ENCODE measurements around the gene SETD2. TPM values are rescaled to one million over a fixed set of nuclear protein-coding genes. Genes with fewer than 3 reads are reported as not detected.

The SETD2 gene
- total and polyA plus RNA-seq, 2 donors (not counting 1 experiment from before 2014, with no cell fraction given), result 22.5 to 35.3 TPM

GRCh38 chr3:46989146-46989810 lies 174.6 kb downstream of the SETD2 start:
- TF ChIP-seq EZH2 (IDR thresholded peaks at IDR 0.05; ENCODE audit: low read length, missing control alignments) (no peak), CTCF (conservative IDR thresholded peaks at IDR 0.05 in 1 of 2, IDR thresholded peaks at IDR 0.05 in 1 of 2; ENCODE audit: low read depth in 1 of 2, low read length in 2 of 2) (no peak)
- Histone ChIP-seq H4K20me1 (ENCODE audit: control insufficient read depth, extremely low read depth, insufficient read depth, low read length) (no peaks in the 10 kb centered on the region), H3K79me2 (ENCODE audit: control insufficient read depth, insufficient read depth, low read length) (no peaks in the 10 kb centered on the region), H3K36me3 (ENCODE audit: control insufficient read depth, insufficient read depth, low read length) (no peaks in the 10 kb centered on the region), H3K4me2 (ENCODE audit: extremely low read depth, insufficient read depth, low read length) (no peak overlapping the region), H3K9ac (ENCODE audit: insufficient read depth, low read length) (no peak overlapping the region), H3K9me3 (ENCODE audit: control insufficient read depth, insufficient read depth, low read depth, low read length) (no peaks in the 10 kb centered on the region), H2AFZ (ENCODE audit: low read length) (no peak overlapping the region), H3K27me3 (ENCODE audit: control insufficient read depth, insufficient read depth, low read length) (no peaks in the 10 kb centered on the region), H3K4me1 (ENCODE audit: control insufficient read depth, extremely low read depth, insufficient read depth, low read length) (no peaks in the 10 kb centered on the region), H3K4me3 (replicated peaks in 1 of 4; ENCODE audit: control extremely low read depth in 1 of 4, insufficient read depth in 1 of 4, low read depth in 3 of 4, low read length in 4 of 4) (no peak overlapping the region), H3K27ac (ENCODE audit: insufficient read depth, low read length) (no peak overlapping the region)
- no peak for DNase-seq (ENCODE audit: low read depth in 2 of 2)

- Histone ChIP-seq H3K27me3 (ENCODE audit: control insufficient read depth, insufficient read depth, low read length) (no peaks in the 10 kb centered on the region), H3K4me1 (ENCODE audit: control insufficient read depth, extremely low read depth, insufficient read depth, low read length) (no peaks in the 10 kb centered on the region), H3K4me3 (replicated peaks in 1 of 4; ENCODE audit: control extremely low read depth in 1 of 4, insufficient read depth in 1 of 4, low read depth in 3 of 4, low read length in 4 of 4) (no peak overlapping the region), H3K36me3 (ENCODE audit: control insufficient read depth, insufficient read depth, low read length) (no peaks in the 10 kb centered on the region), H2AFZ (ENCODE audit: low read length) (no peak overlapping the region), H4K20me1 (ENCODE audit: control insufficient read depth, extremely low read depth, insufficient read depth, low read length) (no peaks in the 10 kb centered on the region), H3K9ac (ENCODE audit: insufficient read depth, low read length) (no peak overlapping the region), H3K9me3 (ENCODE audit: control insufficient read depth, insufficient read depth, low read depth, low read length) (no peaks in the 10 kb centered on the region), H3K4me2 (ENCODE audit: extremely low read depth, insufficient read depth, low read length) (no peak overlapping the region), H3K79me2 (ENCODE audit: control insufficient read depth, insufficient read depth, low read length) (no peaks in the 10 kb centered on the region), H3K27ac (ENCODE audit: insufficient read depth, low read length) (no peak overlapping the region)
- no peak for DNase-seq (ENCODE audit: low read depth in 2 of 2)
- TF ChIP-seq CTCF (conservative IDR thresholded peaks at IDR 0.05 in 1 of 2, IDR thresholded peaks at IDR 0.05 in 1 of 2; ENCODE audit: low read depth in 1 of 2, low read length in 2 of 2), result no peak
- no peak for TF ChIP-seq EZH2 (IDR thresholded peaks at IDR 0.05; ENCODE audit: low read length, missing control alignments)
These were observed 175.3 kb downstream of the SETD2 start for GRCh38 chr3:46988616-46989015.

- TF ChIP-seq EZH2 (IDR thresholded peaks at IDR 0.05; ENCODE audit: low read length, missing control alignments), result no peak
- TF ChIP-seq CTCF (conservative IDR thresholded peaks at IDR 0.05 in 1 of 2, IDR thresholded peaks at IDR 0.05 in 1 of 2; ENCODE audit: low read depth in 1 of 2, low read length in 2 of 2), result no peak
- H3K4me3 ChIP-seq (replicated peaks in 1 of 4; ENCODE audit: control extremely low read depth in 1 of 4, insufficient read depth in 1 of 4, low read depth in 3 of 4, low read length in 4 of 4), result no peak overlapping the region
- no peak overlapping the region for H2AFZ ChIP-seq (ENCODE audit: low read length)
- no peak overlapping the region for H3K9ac ChIP-seq (ENCODE audit: insufficient read depth, low read length)
- H3K27me3 ChIP-seq (ENCODE audit: control insufficient read depth, insufficient read depth, low read length), result no peaks in the 10 kb centered on the region
- H3K36me3 ChIP-seq (ENCODE audit: control insufficient read depth, insufficient read depth, low read length), result no peaks in the 10 kb centered on the region
- H3K27ac ChIP-seq (ENCODE audit: insufficient read depth, low read length), result no peak overlapping the region
- no peaks in the 10 kb centered on the region for H3K79me2 ChIP-seq (ENCODE audit: control insufficient read depth, insufficient read depth, low read length)
- no peaks in the 10 kb centered on the region for H3K9me3 ChIP-seq (ENCODE audit: control insufficient read depth, insufficient read depth, low read depth, low read length)
- no peak for DNase-seq (ENCODE audit: low read depth in 2 of 2)
- no peak overlapping the region for H3K4me2 ChIP-seq (ENCODE audit: extremely low read depth, insufficient read depth, low read length)
- no peaks in the 10 kb centered on the region for H4K20me1 ChIP-seq (ENCODE audit: control insufficient read depth, extremely low read depth, insufficient read depth, low read length)
- no peaks in the 10 kb centered on the region for H3K4me1 ChIP-seq (ENCODE audit: control insufficient read depth, extremely low read depth, insufficient read depth, low read length)
These were observed 176.0 kb downstream of the SETD2 start for GRCh38 chr3:46987743-46988401.

Data from fibroblast of lung (primary cell).